Measurements from ENCODE around the gene SUPT3H. TPM values are rescaled to one million over a fixed set of nuclear protein-coding genes. Genes with fewer than 3 reads are reported as not detected.
A peak's percentile ranks its signal among the peaks of the same experiment; 100 is the strongest.
"Not testable (repeated sequence)": the region's sequence is repeated elsewhere in the genome, so short reads cannot be mapped to it uniquely, and the experiment has no call there.

The SUPT3H gene
- total and polyA plus RNA-seq, 7 donors, result 1.7 to 4.3 (median 2.8) TPM

DNA sequence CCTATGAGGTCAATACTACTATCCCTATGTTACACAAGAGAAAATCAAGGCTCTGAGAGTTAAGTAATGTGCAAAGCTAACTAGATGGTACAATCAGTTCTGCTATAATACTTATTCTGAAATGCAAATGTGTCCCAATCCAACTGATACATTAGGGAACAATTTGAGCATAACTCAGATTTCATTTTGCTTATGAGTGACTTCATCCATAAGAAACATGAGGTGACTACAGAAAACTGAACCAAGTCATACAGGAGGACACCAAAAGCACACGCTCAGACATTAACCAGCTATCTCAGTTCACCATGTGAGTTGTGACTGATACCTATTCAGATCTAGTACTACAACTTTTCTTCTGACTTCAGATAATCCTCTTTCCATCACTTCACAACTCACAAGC, 229.5 kb downstream of the SUPT3H start:
- no peak overlapping the region for H3K4me3 ChIP-seq
- no peaks in the 10 kb centered on the region for H3K27me3 ChIP-seq (ENCODE audit: insufficient read depth in 3 of 3, low read length in 2 of 3)
- intact Hi-C loops (cut with DNase I), result no loop called here
- peaks cover 10% of the 10 kb centered on the region for H3K9me3 ChIP-seq
- TF ChIP-seq, protein P1, sequence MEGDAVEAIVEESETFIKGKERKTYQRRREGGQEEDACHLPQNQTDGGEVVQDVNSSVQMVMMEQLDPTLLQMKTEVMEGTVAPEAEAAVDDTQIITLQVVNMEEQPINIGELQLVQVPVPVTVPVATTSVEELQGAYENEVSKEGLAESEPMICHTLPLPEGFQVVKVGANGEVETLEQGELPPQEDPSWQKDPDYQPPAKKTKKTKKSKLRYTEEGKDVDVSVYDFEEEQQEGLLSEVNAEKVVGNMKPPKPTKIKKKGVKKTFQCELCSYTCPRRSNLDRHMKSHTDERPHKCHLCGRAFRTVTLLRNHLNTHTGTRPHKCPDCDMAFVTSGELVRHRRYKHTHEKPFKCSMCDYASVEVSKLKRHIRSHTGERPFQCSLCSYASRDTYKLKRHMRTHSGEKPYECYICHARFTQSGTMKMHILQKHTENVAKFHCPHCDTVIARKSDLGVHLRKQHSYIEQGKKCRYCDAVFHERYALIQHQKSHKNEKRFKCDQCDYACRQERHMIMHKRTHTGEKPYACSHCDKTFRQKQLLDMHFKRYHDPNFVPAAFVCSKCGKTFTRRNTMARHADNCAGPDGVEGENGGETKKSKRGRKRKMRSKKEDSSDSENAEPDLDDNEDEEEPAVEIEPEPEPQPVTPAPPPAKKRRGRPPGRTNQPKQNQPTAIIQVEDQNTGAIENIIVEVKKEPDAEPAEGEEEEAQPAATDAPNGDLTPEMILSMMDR (IDR thresholded peaks at IDR 0.05), result no peak
- no peaks in the 10 kb centered on the region for H3K4me1 ChIP-seq
- no peak for DNase-seq
- H3K27ac ChIP-seq, result no peak overlapping the region
- 86 to 100% (median 96%) methylated on average over 1 of the region's 1 CpG for WGBS, 3 donors
- ATAC-seq, result no peak
- H3K36me3 ChIP-seq (ENCODE audit: insufficient read depth in 1 of 2, low read depth in 1 of 2), result no peaks in the 10 kb centered on the region

GRCh38 chr6:45145658-45146057, 232.1 kb downstream of the SUPT3H start:
- DNase-seq; intact Hi-C loops (cut with DNase I); H3K27me3 ChIP-seq (ENCODE audit: insufficient read depth in 3 of 3, low read length in 2 of 3); H3K27ac ChIP-seq; H3K36me3 ChIP-seq (ENCODE audit: insufficient read depth in 1 of 2, low read depth in 1 of 2); H3K4me3 ChIP-seq; ATAC-seq; H3K4me1 ChIP-seq: not testable (repeated sequence)
- WGBS, 3 donors, result 93 to 94% (median 93%) methylated on average over 3 of the region's 3 CpGs
- H3K9me3 ChIP-seq, result peaks cover 25% of the 10 kb centered on the region

DNA sequence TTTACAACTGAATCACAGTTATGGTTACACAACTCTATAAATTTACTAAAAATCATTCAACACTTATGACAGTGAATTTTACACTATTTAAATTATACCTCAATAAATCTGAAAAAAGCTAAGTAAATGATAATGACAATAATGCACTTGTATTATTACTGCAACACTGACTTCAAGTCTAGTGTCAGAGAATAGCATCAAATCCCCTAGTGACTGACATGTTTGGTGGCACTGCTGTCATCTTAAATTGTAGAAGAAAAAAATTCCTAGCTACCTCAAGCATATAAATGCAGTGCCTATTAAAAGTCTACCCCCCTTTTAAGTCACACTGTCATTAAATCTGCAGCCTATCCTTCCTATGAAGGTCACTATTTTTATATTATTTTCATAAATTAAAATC, 239.0 kb downstream of the SUPT3H start:
- H3K4me3 ChIP-seq, result no peak overlapping the region
- TF ChIP-seq, protein P1 (IDR thresholded peaks at IDR 0.05), result no peak
- ATAC-seq (no peak), DNase-seq (no peak)
- H3K9me3 ChIP-seq, result peaks cover 20% of the 10 kb centered on the region
- no peaks in the 10 kb centered on the region for H3K36me3 ChIP-seq (ENCODE audit: insufficient read depth in 1 of 2, low read depth in 1 of 2)
- no peaks in the 10 kb centered on the region for H3K4me1 ChIP-seq
- H3K27ac ChIP-seq, result no peak overlapping the region
- intact Hi-C loops (cut with DNase I), result no loop called here
- H3K27me3 ChIP-seq (ENCODE audit: insufficient read depth in 3 of 3, low read length in 2 of 3), result no peaks in the 10 kb centered on the region

- TF ChIP-seq, protein P1 (IDR thresholded peaks at IDR 0.05), result no peak
- Histone ChIP-seq H3K36me3 (ENCODE audit: insufficient read depth in 1 of 2, low read depth in 1 of 2) (no peaks in the 10 kb centered on the region), H3K9me3 (peaks cover 8% of the 10 kb centered on the region), H3K4me3 (no peak overlapping the region), H3K4me1 (peaks cover 10% of the 10 kb centered on the region), H3K27me3 (ENCODE audit: insufficient read depth in 3 of 3, low read length in 2 of 3) (no peaks in the 10 kb centered on the region), H3K27ac (no peak overlapping the region)
- DNase-seq, result no peak
- no peak for ATAC-seq
- intact Hi-C loops (cut with DNase I), result no loop called here
These were observed 241.2 kb downstream of the SUPT3H start for GRCh38 chr6:45136495-45136894.

DNA sequence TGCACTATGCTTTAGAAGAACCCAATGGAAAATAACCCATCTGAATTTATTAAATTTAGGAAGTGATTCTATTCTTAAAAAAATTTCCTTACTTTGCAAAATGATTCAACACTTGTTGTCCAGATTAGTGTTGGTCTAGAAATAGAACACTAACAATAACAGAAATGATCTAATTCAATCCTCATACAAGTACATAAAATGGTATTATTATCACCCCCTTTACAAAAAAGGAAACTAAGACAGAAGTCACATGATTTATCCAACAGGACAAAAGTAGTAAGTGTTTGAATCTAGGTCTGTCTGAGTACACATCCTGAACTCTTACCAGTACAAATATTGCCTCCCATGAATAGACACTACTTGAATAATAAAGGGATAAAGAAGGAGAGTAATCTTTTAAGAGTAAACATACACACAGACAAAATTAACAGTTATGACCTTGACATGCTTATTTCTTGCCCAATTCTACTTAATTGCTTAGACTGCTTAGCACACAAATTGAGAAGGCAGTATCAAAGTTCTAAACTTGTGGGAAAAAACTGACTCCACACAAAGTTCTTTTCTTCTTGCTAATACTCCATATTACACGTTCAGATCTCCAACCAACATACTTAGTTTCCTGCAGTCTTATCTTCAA, 245.0 kb downstream of the SUPT3H start:
- H3K4me3 ChIP-seq, result no peak overlapping the region
- TF ChIP-seq, protein P1 (IDR thresholded peaks at IDR 0.05), result no peak
- ATAC-seq (peak in 2 of 4 donors; percentile 40 to 58), DNase-seq (no peak)
- H3K9me3 ChIP-seq, result peaks cover 5% of the 10 kb centered on the region
- H3K4me1 ChIP-seq, result peaks cover 10% of the 10 kb centered on the region
- H3K36me3 ChIP-seq (ENCODE audit: insufficient read depth in 1 of 2, low read depth in 1 of 2), result no peaks in the 10 kb centered on the region
- intact Hi-C loops (cut with DNase I), result no loop called here
- no peaks in the 10 kb centered on the region for H3K27me3 ChIP-seq (ENCODE audit: insufficient read depth in 3 of 3, low read length in 2 of 3)
- no peak overlapping the region for H3K27ac ChIP-seq
- WGBS, 3 donors, result 48 to 58% (median 54%) methylated on average over 1 of the region's 1 CpG

All from psoas muscle (tissue), 8 donors.